Tibial nerve (tissue), 4 donors: ENCODE results near the gene GORASP2.

Source experiments
- EP300 ChIP-seq, 2 donors: sonication (generic); formaldehyde crosslinking; IDR thresholded peaks; one replicate each; pipeline ENCODE4 v1.6.1; 2017; ENCODE audit warnings: antibody characterized with exemption in 2 of 2, mild to moderate bottlenecking in 1 of 2
- POLR2A ChIP-seq, 2 donors: fragments of 450-650 bp; IDR thresholded peaks; one replicate each; pipeline ENCODE4 v1.6.1; 2017; ENCODE audit warnings: antibody characterized with exemption in 2 of 2, mild to moderate bottlenecking in 2 of 2, moderate library complexity in 2 of 2
- TF ChIP-seq, protein P1 (sequence below), 5 experiments: fragments of 200-600 bp in 3 of 5; fragments of 450-650 bp in 2 of 5; sonication (generic) in 3 of 5; IDR thresholded peaks; one replicate each; pipeline ENCODE4 v1.5.1; 2016 to 2019; ENCODE audit warnings: antibody characterized with exemption in 5 of 5, mild to moderate bottlenecking in 3 of 5, moderate library complexity in 2 of 5

DNA sequence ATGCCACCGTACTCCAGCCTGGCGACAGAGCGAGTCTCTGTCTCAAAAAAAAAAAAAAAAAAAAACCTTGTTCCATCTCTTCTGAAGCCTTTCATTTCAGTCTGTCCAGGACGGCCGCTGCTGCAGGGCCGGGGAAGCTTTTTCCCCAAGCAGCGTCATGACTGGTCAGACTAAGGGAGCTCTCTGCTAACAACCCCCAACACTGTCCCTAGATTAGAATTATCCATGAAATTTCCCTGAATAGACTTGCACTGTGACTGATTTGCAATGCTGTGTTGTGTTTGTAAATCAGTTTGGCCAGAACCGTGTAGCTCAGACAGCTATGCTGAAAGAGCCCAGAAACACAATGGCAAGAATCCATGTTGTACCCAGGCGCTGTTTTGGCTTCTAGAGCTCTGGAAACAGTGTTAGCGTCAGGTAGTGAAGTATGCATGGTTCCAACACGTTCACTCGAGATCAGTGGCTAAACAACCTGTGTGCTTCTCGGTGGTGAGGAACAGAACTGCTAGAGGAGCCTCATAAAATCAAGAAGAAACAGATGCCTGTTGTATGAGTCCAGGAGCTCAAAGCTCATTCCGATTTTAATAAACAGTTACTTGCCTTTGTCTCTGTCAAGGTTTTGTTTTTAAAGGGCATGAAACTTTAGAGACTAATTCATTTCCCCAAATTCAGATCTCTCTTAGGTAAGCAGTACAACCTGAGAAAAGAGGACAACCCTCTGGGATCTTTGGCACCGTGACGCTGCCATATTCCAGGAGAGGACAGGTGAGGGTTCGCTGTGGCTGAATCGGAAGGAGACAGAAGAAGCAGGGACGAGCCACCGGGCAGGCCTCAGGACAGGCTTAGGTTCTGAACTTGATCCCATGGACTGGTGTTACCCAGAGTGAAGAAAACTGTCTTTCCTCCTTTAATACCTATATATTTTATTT is 43.5 kb downstream of the GORASP2 start:
- TF ChIP-seq, protein P1, sequence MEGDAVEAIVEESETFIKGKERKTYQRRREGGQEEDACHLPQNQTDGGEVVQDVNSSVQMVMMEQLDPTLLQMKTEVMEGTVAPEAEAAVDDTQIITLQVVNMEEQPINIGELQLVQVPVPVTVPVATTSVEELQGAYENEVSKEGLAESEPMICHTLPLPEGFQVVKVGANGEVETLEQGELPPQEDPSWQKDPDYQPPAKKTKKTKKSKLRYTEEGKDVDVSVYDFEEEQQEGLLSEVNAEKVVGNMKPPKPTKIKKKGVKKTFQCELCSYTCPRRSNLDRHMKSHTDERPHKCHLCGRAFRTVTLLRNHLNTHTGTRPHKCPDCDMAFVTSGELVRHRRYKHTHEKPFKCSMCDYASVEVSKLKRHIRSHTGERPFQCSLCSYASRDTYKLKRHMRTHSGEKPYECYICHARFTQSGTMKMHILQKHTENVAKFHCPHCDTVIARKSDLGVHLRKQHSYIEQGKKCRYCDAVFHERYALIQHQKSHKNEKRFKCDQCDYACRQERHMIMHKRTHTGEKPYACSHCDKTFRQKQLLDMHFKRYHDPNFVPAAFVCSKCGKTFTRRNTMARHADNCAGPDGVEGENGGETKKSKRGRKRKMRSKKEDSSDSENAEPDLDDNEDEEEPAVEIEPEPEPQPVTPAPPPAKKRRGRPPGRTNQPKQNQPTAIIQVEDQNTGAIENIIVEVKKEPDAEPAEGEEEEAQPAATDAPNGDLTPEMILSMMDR (IDR thresholded peaks at IDR 0.05), result no peak
- no peak for TF ChIP-seq EP300 (IDR thresholded peaks at IDR 0.05)
- TF ChIP-seq POLR2A (IDR thresholded peaks at IDR 0.05), result no peak
